ENCODE data around the gene ZNF692. TPM values are rescaled to one million over a fixed set of nuclear protein-coding genes. Genes with fewer than 3 reads are reported as not detected.

ZNF692 gene
- total RNA-seq, 1 donor from 2014 or later, result 73.0 TPM

DNA sequence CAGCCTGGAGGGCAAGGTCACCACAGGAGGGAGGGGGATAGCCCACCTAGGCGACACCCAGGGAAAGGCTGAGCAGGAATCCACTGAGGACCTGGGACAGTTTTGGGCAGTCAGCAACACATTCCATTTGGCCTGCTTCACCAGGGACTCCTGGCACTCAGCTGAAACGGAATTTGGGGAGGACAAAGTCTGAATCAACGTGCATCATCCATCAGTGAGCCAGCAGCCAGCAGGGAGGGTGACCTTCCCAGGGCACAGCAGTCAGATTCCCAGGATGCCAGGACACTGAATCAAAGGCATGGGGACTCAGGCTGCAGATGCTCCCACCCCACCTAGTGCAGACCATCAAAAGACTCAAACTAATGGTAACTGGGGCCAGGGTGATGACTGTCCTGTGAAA is 37.8 kb downstream of the ZNF692 start:
- Mint-ChIP-seq H3K4me1 (ENCODE audit: unreplicated experiment) (peaks cover 35% of the 10 kb centered on the region), H3K9me3 (no peaks in the 10 kb centered on the region), H3K4me3 (no peak overlapping the region), H3K36me3 (peaks cover 15% of the 10 kb centered on the region), H3K27me3 (no peaks in the 10 kb centered on the region), H3K27ac (no peak overlapping the region)
- peak; percentile 58 for DNase-seq (ENCODE audit: extremely low spot score, unreplicated experiment)
- TF ChIP-seq, protein P1, sequence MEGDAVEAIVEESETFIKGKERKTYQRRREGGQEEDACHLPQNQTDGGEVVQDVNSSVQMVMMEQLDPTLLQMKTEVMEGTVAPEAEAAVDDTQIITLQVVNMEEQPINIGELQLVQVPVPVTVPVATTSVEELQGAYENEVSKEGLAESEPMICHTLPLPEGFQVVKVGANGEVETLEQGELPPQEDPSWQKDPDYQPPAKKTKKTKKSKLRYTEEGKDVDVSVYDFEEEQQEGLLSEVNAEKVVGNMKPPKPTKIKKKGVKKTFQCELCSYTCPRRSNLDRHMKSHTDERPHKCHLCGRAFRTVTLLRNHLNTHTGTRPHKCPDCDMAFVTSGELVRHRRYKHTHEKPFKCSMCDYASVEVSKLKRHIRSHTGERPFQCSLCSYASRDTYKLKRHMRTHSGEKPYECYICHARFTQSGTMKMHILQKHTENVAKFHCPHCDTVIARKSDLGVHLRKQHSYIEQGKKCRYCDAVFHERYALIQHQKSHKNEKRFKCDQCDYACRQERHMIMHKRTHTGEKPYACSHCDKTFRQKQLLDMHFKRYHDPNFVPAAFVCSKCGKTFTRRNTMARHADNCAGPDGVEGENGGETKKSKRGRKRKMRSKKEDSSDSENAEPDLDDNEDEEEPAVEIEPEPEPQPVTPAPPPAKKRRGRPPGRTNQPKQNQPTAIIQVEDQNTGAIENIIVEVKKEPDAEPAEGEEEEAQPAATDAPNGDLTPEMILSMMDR (conservative IDR thresholded peaks at IDR 0.05), result no peak

DNA sequence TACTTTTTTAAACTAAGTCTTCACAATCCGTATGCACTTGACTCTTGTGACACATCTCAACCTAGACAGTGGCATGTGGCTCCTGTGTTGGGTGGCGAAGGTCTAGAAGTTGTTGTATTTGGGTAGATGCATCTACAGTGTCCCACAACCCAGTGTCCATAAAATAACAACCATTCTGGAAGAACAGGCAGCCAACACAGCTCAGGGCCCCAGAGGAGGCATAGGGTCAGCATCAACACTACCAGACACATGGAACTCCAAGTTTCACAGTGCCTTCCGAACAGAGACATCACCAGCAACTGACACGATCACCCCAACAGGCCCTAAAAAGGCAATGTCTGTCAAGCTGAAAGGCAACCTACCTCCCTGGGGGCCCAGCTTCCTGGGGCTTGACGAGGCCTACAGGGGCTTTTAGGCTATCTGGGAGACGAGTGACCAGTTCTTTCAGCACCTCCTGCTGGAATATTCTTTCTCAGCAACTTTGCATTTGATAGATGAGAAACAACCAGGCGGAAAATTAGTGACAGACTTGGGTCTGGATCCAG is 38.8 kb downstream of the ZNF692 start:
- Mint-ChIP-seq H3K27me3 (no peaks in the 10 kb centered on the region), H3K4me1 (ENCODE audit: unreplicated experiment) (peaks cover 35% of the 10 kb centered on the region), H3K4me3 (no peak overlapping the region), H3K9me3 (no peaks in the 10 kb centered on the region), H3K36me3 (peaks cover 20% of the 10 kb centered on the region), H3K27ac (no peak overlapping the region)
- DNase-seq (ENCODE audit: extremely low spot score, unreplicated experiment), result peak; percentile 42
- TF ChIP-seq, protein P1 (conservative IDR thresholded peaks at IDR 0.05), result no peak

DNA sequence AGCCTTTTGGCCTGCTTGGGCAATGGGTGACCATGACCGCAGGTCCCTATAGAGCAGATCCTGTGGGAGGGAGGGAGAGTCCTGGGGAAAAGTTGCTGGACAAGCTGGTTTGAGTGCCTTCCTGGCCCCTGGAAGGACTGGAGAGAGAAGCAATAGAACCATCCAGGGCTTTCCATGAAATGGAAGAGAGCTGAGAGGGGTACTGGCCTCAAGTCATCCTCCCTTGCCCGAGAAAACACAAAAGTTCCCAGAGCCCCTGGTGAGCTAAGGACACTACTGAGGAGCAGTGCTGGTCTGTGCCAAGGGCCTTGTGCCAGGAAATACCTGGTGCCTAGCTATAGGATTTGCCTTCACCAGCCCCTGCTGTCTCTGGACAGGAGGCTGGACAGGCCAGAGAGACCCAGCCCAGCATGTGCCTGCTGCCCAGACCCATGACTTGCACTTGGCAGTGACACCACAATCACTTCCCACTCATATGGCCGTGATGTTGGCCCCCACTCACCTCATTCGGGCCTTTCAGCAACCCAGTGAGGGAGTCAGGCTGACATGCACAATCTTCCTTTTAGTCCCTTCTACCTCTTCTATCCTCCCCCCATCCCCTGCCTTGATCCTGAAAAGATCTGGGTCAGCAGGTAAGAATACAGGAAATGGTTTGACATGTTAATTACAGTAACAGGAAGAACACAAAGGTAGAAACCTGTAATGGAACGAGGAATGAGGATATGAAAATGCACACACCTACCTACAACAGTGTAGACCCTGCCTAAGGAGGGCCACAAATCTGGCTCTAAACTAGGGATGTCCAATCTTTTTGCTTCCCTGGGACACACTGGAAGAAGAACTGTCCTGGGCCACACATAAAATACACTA is 40.1 kb downstream of the ZNF692 start:
- peak overlapping the region; percentile 24 for H3K4me3 Mint-ChIP-seq
- no peaks in the 10 kb centered on the region for H3K9me3 Mint-ChIP-seq
- H3K4me1 Mint-ChIP-seq (ENCODE audit: unreplicated experiment), result peaks cover 24% of the 10 kb centered on the region

DNA sequence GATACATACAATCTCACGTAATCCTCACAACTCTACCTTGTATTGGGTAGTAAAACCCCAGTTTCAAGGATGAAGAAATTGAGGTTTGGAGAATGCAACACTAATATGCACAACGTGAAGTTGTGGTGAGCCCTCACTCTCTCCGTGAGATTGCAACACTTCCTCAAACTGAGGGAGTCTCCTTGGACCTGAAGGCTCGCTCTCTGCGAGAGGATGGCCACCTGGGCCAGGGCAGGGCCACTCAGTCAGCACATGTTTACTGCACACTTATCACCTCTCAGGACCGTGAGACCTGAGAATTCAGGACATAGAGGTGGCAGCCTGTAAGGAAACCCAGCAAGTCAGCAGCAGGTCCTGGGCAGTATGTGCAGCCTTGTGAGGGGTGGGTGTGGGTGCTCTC is 41.8 kb downstream of the ZNF692 start:
- Mint-ChIP-seq H3K27ac (no peak overlapping the region), H3K27me3 (no peaks in the 10 kb centered on the region), H3K4me3 (no peak overlapping the region), H3K9me3 (no peaks in the 10 kb centered on the region), H3K4me1 (ENCODE audit: unreplicated experiment) (peaks cover 13% of the 10 kb centered on the region), H3K36me3 (peaks cover 19% of the 10 kb centered on the region)
- TF ChIP-seq, protein P1 (conservative IDR thresholded peaks at IDR 0.05), result no peak
- DNase-seq (ENCODE audit: extremely low spot score, unreplicated experiment), result no peak

More for the DNA sequence above, 40.1 kb downstream of the ZNF692 start:
- Mint-ChIP-seq H3K27ac (peak overlapping the region; percentile 70), H3K36me3 (peaks cover 19% of the 10 kb centered on the region), H3K27me3 (no peaks in the 10 kb centered on the region)
- peak; percentile 48 for DNase-seq (ENCODE audit: extremely low spot score, unreplicated experiment)
- TF ChIP-seq, protein P1 (conservative IDR thresholded peaks at IDR 0.05), result no peak

DNA sequence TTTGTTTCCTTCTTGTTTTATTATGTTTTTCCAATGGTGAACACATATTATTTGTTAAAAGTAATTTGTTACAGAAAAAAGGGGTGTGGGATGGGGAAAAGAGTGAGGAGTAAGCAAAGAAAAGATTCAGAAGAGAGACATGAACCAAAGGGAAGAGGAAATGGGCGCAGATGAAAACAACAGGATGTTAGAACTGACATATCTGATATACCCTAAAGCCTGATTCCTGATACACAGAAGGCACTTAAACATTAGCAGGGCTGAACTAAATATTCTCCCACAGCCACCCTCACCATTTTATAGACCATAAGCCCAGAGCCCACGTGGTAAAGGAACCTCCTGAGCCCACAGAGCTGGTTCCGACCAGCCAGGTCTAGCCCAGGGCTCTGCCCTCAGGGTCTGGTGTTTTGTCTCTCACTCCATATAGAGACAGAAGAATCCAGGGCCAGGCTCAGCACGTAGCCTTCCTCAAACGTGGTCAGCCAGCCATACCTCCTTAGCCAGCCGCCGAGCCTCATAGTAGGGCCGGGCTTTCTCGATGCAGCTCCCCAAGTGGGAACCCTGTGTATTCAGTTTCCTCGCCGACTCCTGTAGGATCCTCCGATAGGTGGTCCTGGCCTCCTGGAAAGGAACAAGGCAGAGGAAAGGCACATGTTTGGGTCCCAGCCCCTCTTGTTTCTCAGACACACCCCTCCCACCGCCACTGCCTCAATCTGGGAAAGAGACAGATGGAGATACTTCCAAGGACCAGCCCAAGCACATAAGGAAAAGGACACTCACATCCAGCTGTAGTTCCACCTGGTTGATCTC is 42.6 kb downstream of the ZNF692 start:
- Mint-ChIP-seq H3K27me3 (no peaks in the 10 kb centered on the region), H3K36me3 (peaks cover 19% of the 10 kb centered on the region)

More for the DNA sequence above, 42.6 kb downstream of the ZNF692 start:
- no peak overlapping the region for H3K4me3 Mint-ChIP-seq
- DNase-seq (ENCODE audit: extremely low spot score, unreplicated experiment), result peak; percentile 48
- TF ChIP-seq, protein P1 (conservative IDR thresholded peaks at IDR 0.05), result no peak
- peaks cover 10% of the 10 kb centered on the region for H3K4me1 Mint-ChIP-seq (ENCODE audit: unreplicated experiment)
- H3K9me3 Mint-ChIP-seq, result no peaks in the 10 kb centered on the region
- no peak overlapping the region for H3K27ac Mint-ChIP-seq

Data from type B pancreatic cell (in vitro differentiated cells).